ENCODE data around the gene KCTD19.

KCTD19 gene

GRCh38 chr16:67255553-67256221 is 70.9 kb downstream of the KCTD19 start:
- H3K9me3 ChIP-seq: no peaks in the 10 kb centered on the region
- H3K27me3 ChIP-seq: peaks cover 18% of the 10 kb centered on the region
- no peaks in the 10 kb centered on the region for H3K4me1 ChIP-seq (ENCODE audit: control insufficient read depth in 1 of 2, insufficient read depth in 1 of 2, low read depth in 1 of 2, low read length in 1 of 2)
- TF ChIP-seq, protein P1, sequence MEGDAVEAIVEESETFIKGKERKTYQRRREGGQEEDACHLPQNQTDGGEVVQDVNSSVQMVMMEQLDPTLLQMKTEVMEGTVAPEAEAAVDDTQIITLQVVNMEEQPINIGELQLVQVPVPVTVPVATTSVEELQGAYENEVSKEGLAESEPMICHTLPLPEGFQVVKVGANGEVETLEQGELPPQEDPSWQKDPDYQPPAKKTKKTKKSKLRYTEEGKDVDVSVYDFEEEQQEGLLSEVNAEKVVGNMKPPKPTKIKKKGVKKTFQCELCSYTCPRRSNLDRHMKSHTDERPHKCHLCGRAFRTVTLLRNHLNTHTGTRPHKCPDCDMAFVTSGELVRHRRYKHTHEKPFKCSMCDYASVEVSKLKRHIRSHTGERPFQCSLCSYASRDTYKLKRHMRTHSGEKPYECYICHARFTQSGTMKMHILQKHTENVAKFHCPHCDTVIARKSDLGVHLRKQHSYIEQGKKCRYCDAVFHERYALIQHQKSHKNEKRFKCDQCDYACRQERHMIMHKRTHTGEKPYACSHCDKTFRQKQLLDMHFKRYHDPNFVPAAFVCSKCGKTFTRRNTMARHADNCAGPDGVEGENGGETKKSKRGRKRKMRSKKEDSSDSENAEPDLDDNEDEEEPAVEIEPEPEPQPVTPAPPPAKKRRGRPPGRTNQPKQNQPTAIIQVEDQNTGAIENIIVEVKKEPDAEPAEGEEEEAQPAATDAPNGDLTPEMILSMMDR (IDR thresholded peaks at IDR 0.05): no peak
- H3K27ac ChIP-seq: no peak overlapping the region
- no peaks in the 10 kb centered on the region for H3K36me3 ChIP-seq
- no peak overlapping the region for H3K4me3 ChIP-seq (ENCODE audit: low read depth in 1 of 2, low read length in 1 of 2)

GRCh38 chr16:67254801-67255552 is 71.6 kb downstream of the KCTD19 start:
- Histone ChIP-seq H3K27me3 (peaks cover 25% of the 10 kb centered on the region), H3K36me3 (no peaks in the 10 kb centered on the region), H3K4me3 (ENCODE audit: low read depth in 1 of 2, low read length in 1 of 2) (no peak overlapping the region), H3K9me3 (no peaks in the 10 kb centered on the region), H3K27ac (no peak overlapping the region), H3K4me1 (ENCODE audit: control insufficient read depth in 1 of 2, insufficient read depth in 1 of 2, low read depth in 1 of 2, low read length in 1 of 2) (no peaks in the 10 kb centered on the region)
- TF ChIP-seq, protein P1 (IDR thresholded peaks at IDR 0.05): no peak

DNA sequence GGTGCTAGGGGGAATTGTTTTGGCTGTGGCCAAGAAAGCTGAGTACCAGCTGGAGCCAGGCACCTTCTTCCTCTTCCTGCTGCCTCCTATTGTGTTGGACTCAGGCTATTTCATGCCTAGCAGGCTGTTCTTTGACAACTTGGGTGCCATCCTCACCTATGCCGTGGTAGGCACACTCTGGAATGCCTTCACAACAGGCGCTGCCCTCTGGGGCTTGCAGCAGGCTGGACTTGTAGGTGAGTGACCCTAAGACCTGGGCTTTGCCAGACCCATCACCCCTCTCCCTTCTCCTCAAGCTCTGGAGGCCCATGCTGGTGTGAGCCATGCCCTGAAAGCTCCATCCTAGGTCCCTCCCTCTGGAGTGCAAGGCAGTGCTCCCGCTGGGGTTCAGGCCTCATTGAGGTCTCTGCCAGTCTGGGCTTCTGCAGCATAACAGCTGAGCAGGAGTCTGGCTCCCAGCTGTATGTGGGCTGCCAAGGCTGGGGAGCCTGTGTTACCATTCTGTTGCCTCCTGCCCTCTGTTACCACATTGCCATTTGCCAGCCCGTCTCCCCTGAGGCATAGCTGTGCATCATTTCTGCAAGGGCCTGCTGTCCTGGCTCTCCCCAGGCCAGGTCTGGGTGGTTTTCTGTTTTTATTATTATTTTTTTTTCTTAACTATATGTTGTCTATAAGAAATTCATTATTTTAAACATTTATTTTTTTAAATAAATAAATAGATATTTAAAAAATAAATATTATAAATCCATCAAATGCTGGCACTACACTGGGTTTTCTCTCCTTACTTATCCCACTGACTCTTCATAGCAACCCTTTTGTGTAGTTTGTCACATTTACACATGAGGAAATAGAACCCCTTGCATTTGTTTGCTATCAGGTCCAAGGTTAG is 73.7 kb downstream of the KCTD19 start:
- Histone ChIP-seq H3K27me3 (peaks cover 46% of the 10 kb centered on the region), H3K27ac (no peak overlapping the region), H3K36me3 (no peaks in the 10 kb centered on the region), H3K4me1 (ENCODE audit: control insufficient read depth in 1 of 2, insufficient read depth in 1 of 2, low read depth in 1 of 2, low read length in 1 of 2) (peaks cover 10 to 12% of the 10 kb centered on the region in 2 experiments), H3K9me3 (no peaks in the 10 kb centered on the region), H3K4me3 (ENCODE audit: low read depth in 1 of 2, low read length in 1 of 2) (no peak overlapping the region)
- TF ChIP-seq, protein P1 (IDR thresholded peaks at IDR 0.05): no peak

DNA sequence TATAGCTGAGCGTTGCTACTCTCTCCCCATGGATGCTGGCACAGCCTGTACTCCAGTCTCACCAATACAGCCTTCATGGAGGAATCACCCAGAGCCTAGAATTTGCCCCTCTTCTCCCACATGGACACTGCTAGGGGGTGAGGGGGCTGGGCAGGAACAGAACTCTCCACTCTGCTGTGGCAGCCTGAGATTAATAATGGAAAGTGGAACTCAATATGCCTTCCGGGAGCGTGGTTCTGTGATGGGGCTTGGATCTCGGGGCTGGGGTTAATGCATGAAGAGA is 76.6 kb downstream of the KCTD19 start:
- H3K4me1 ChIP-seq (ENCODE audit: control insufficient read depth in 1 of 2, insufficient read depth in 1 of 2, low read depth in 1 of 2, low read length in 1 of 2): peaks cover 28 to 41% of the 10 kb centered on the region in 2 experiments
- H3K27me3 ChIP-seq: peaks cover 50% of the 10 kb centered on the region
- no peak overlapping the region for H3K27ac ChIP-seq
- no peak overlapping the region for H3K4me3 ChIP-seq (ENCODE audit: low read depth in 1 of 2, low read length in 1 of 2)
- TF ChIP-seq, protein P1 (IDR thresholded peaks at IDR 0.05): no peak
- H3K9me3 ChIP-seq: no peaks in the 10 kb centered on the region
- no peaks in the 10 kb centered on the region for H3K36me3 ChIP-seq

DNA sequence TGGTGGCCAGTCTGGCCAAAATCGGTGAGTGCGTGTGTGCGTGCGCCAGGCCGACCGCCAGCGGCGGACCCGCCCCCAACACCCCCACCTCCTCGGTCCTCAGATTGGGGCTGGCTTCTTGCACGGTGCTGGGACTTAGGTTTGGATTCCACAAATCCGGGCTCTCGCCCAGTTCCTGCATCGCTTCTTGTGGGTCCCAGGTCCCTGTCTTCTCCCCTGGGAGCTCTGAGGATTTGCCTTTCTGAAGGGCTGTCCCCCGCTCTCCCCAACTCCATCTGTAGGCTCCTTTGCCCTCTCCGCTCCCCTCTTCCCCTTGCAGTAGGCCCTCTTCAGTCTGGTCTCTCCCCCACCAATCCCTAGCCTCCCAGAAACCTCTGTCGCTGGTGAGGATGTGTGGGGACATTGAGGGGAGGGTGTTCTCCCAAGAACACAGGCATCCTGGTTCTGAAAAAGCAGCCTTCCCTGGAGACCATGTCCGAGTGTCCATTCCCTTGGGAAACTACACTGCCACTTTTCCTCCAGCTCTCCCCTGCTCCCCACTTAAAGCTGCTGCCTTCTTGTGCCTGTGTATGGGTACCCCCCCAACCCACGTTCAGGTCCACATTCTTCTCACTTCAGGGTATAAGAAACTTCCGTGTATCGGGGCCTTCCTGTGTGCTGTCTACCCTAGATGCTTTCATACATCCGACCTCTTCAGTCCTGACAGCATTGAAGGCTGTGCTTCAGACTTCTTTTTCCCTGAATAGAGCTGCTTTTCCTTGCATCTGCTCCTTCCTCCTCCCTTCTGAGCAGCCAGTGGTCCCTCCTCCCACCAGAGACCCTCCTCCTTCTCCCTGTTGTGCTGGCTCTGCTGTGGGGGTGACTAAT is 77.1 kb downstream of the KCTD19 start:
- H3K4me1 ChIP-seq (ENCODE audit: control insufficient read depth in 1 of 2, insufficient read depth in 1 of 2, low read depth in 1 of 2, low read length in 1 of 2): peaks cover 34 to 47% of the 10 kb centered on the region in 2 experiments
- peaks cover 50% of the 10 kb centered on the region for H3K27me3 ChIP-seq
- TF ChIP-seq, protein P1 (IDR thresholded peaks at IDR 0.05): no peak
- no peaks in the 10 kb centered on the region for H3K9me3 ChIP-seq
- H3K36me3 ChIP-seq: no peaks in the 10 kb centered on the region
- H3K4me3 ChIP-seq (ENCODE audit: low read depth in 1 of 2, low read length in 1 of 2): no peak overlapping the region
- H3K27ac ChIP-seq: no peak overlapping the region

Measured in neutrophil (primary cell).